PC-3 (cell line): ENCODE results near the gene DNAJA3. TPM values are rescaled to one million over a fixed set of nuclear protein-coding genes. Genes with fewer than 3 reads are reported as not detected.

Source experiments
- ATAC-seq: fragments of 200-7000 bp; cut with Tn5 transposase; 2 replicates; pipeline ENCODE4 v1.9.1; 2020; ENCODE audit warnings: mild to moderate bottlenecking, moderate library complexity
- BruUV-seq: library from RNA; stranded (reverse); fragments of 400-500 nt; replicated peaks from 2 replicates; lab custom pipeline; 2021; lab: Mats Ljungman, UMichigan
- CTCF ChIA-PET: fragments of 300-600 bp; sonication (Branson Sonifier 250); formaldehyde crosslinking; loops from one replicate; lab custom pipeline; 2022; ENCODE audit warnings: antibody characterized with exemption; lab: Charles Lee
- POLR2A ChIA-PET: fragments of 300-600 bp; sonication (Branson Sonifier 250); formaldehyde crosslinking; loops from one replicate; lab custom pipeline; 2022; ENCODE audit warnings: antibody characterized with exemption; ENCODE audit not compliant: unreplicated experiment; lab: Charles Lee
- DNase-seq: peaks from one replicate; pipeline ENCODE4 v3.0.0-alpha.2; 2015
- H2AFZ ChIP-seq: fragments of 300-600 bp; sonication (generic); 2 replicates; pipeline ENCODE4 v1.6.0; 2016; ENCODE audit warnings: antibody characterized with exemption, low read length
- H3F3A ChIP-seq: fragments of 300-600 bp; sonication (generic); one replicate; pipeline ENCODE4 v1.6.0; 2017; ENCODE audit warnings: antibody characterized with exemption, low read length, control low read depth, mild to moderate bottlenecking; ENCODE audit not compliant: unreplicated experiment
- H3K27ac ChIP-seq: fragments of 300-600 bp; sonication (generic); 2 replicates; pipeline ENCODE4 v1.5.1; 2016; ENCODE audit warnings: mild to moderate bottlenecking, low read length
- H3K27me3 ChIP-seq: fragments of 300-600 bp; sonication (generic); 2 replicates; pipeline ENCODE4 v1.6.1; 2016; ENCODE audit warnings: low read length, mixed read lengths
- H3K36me3 ChIP-seq: fragments of 300-600 bp; sonication (generic); 2 replicates; pipeline ENCODE4 v1.6.1; 2016; ENCODE audit warnings: low read depth, mixed run types, low read length, mixed read lengths
- H3K4me1 ChIP-seq: fragments of 300-600 bp; sonication (generic); 2 replicates; pipeline ENCODE4 v1.5.1; 2016; ENCODE audit warnings: low read length; ENCODE audit not compliant: insufficient read depth
- H3K4me2 ChIP-seq: fragments of 300-600 bp; sonication (generic); 2 replicates; pipeline ENCODE4 v1.6.0; 2016; ENCODE audit warnings: low read length
- H3K4me3 ChIP-seq: fragments of 300-600 bp; sonication (generic); 2 replicates; pipeline ENCODE4 v1.5.1; 2016; ENCODE audit warnings: mild to moderate bottlenecking, low read length, mixed read lengths
- H3K79me2 ChIP-seq: fragments of 300-600 bp; sonication (generic); 2 replicates; pipeline ENCODE4 v1.6.1; 2017; ENCODE audit warnings: low read length, mixed read lengths
- H3K9ac ChIP-seq: fragments of 300-600 bp; sonication (generic); 2 replicates; pipeline ENCODE4 v1.6.0; 2016; ENCODE audit warnings: mild to moderate bottlenecking, low read length
- H3K9me2 ChIP-seq: fragments of 300-600 bp; sonication (generic); replicated peaks from 2 replicates; pipeline ENCODE4 v1.6.1; 2016; ENCODE audit warnings: mixed run types, low read length, mixed read lengths
- H3K9me3 ChIP-seq: fragments of 300-600 bp; sonication (generic); 2 replicates; pipeline ENCODE4 v1.6.1; 2016; ENCODE audit warnings: low read length, mixed read lengths
- H4K20me1 ChIP-seq: fragments of 300-600 bp; sonication (generic); 2 replicates; pipeline ENCODE4 v1.6.1; 2016; ENCODE audit warnings: low read length, mixed read lengths
- CTCF ChIP-seq: fragments of 300-600 bp; sonication (generic); conservative IDR thresholded peaks from 2 replicates; pipeline ENCODE4 v1.5.1; 2017; ENCODE audit warnings: antibody characterized with exemption, low read depth, mild to moderate bottlenecking, low read length
- EZH2 ChIP-seq: fragments of 300-600 bp; sonication (generic); IDR thresholded peaks from one replicate; pipeline ENCODE4 v1.6.1; 2017; ENCODE audit warnings: antibody characterized with exemption, mild to moderate bottlenecking, low read length; ENCODE audit not compliant: unreplicated experiment
- EZH2phosphoT487 ChIP-seq: fragments of 300-600 bp; sonication (generic); IDR thresholded peaks from 2 replicates; pipeline ENCODE4 v1.6.1; 2018; ENCODE audit warnings: mild to moderate bottlenecking, antibody characterized with exemption, low read length, borderline replicate concordance
- intact Hi-C: fragments of 100-400 bp; cut with micrococcal nuclease; formaldehyde crosslinking; loops from 2 replicates; pipeline ENCODE4 v1.9.0; 2023
- total RNA-seq: library from RNA; depleted of rRNA; stranded (reverse); fragments of >200 nt; gene quantifications from 2 replicates; pipeline ENCODE4 v1.2.3, GENCODE V29; 2014

Gene DNAJA3
- total RNA-seq, 1 experiment from 2014 or later, result 123 TPM

DNA sequence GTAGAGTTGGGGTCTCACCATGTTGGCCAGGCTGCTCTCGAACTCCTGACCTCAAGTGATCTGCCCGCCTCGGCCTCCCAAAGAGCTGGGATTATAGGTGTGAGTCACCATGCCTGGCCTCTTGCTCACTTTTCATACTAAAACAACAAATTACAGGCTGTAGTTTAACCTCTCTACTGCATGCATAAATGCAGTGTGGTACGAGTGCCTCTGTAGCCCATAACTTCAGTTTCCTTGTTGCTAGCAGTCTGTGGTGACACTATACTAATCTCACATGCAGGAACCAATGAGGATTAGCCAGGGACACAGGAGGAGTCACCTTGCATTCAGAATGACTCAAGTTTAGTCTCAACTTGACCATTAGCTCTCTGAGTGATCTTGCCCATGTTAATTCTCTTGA, 70.6 kb downstream of the DNAJA3 start:
- Histone ChIP-seq H3K4me2 (peak overlapping the region; percentile 37; the same call in 1 of the 2 replicates), H4K20me1 (peaks cover 1% of the 10 kb centered on the region; the same call in 1 of the 2 replicates), H3K4me1 (peaks cover 52% of the 10 kb centered on the region), H3K9me2 (no peaks in the 10 kb centered on the region), H3K27me3 (no peaks in the 10 kb centered on the region), H3F3A (no peaks in the 10 kb centered on the region), H3K4me3 (no peak overlapping the region), H3K36me3 (no peaks in the 10 kb centered on the region; the same call in 1 of the 2 replicates), H3K27ac (peak overlapping the region; percentile 20), H3K9ac (no peak overlapping the region), H3K79me2 (peaks cover 78% of the 10 kb centered on the region), H2AFZ (no peak overlapping the region), H3K9me3 (no peaks in the 10 kb centered on the region)
- POLR2A ChIA-PET, result no interaction called here
- intact Hi-C loops, result no loop called here
- CTCF ChIA-PET, result no interaction called here
- TF ChIP-seq EZH2phosphoT487 (no peak), EZH2 (no peak), CTCF (no peak)
- DNase-seq, result peak; percentile 60
- ATAC-seq, result peak; percentile 12; the same call in 1 of the 2 replicates
- no TSS peak for BruUV-seq

GRCh38 chr16:4498546-4499195, 73.0 kb downstream of the DNAJA3 start:
- no peaks in the 10 kb centered on the region; the same call in 1 of the 2 replicates for H3K36me3 ChIP-seq
- peaks cover 60% of the 10 kb centered on the region for H3K4me1 ChIP-seq
- ATAC-seq (no peak), DNase-seq (peak; percentile 46)
- H3K79me2 ChIP-seq, result peaks cover 77% of the 10 kb centered on the region
- no peaks in the 10 kb centered on the region for H3K9me2 ChIP-seq
- intact Hi-C loops, result no loop called here
- H3K4me3 ChIP-seq, result no peak overlapping the region
- H3K27me3 ChIP-seq, result no peaks in the 10 kb centered on the region
- no peak overlapping the region for H3K27ac ChIP-seq
- H4K20me1 ChIP-seq, result peaks cover 6% of the 10 kb centered on the region; the same call in 1 of the 2 replicates
- BruUV-seq, result no TSS peak
- no peak overlapping the region for H3K9ac ChIP-seq
- POLR2A ChIA-PET, result no interaction called here
- CTCF ChIA-PET, result no interaction called here
- no peak for TF ChIP-seq EZH2
- no peak for TF ChIP-seq EZH2phosphoT487
- TF ChIP-seq CTCF, result no peak
- no peaks in the 10 kb centered on the region for H3K9me3 ChIP-seq
- H3K4me2 ChIP-seq, result no peak overlapping the region
- no peaks in the 10 kb centered on the region for H3F3A ChIP-seq
- H2AFZ ChIP-seq, result no peak overlapping the region

GRCh38 chr16:4499196-4499555, 73.5 kb downstream of the DNAJA3 start:
- BruUV-seq, result no TSS peak
- H3F3A ChIP-seq, result no peaks in the 10 kb centered on the region
- TF ChIP-seq EZH2phosphoT487 (no peak), CTCF (no peak), EZH2 (no peak)
- peaks cover 60% of the 10 kb centered on the region for H3K4me1 ChIP-seq
- ChIA-PET POLR2A (no interaction called here), CTCF (no interaction called here)
- H3K79me2 ChIP-seq, result peaks cover 82% of the 10 kb centered on the region
- no peak for ATAC-seq
- no peak overlapping the region for H3K4me3 ChIP-seq
- no peaks in the 10 kb centered on the region for H3K9me2 ChIP-seq
- H3K27me3 ChIP-seq, result no peaks in the 10 kb centered on the region
- peaks cover 6% of the 10 kb centered on the region; the same call in 1 of the 2 replicates for H4K20me1 ChIP-seq
- H2AFZ ChIP-seq, result no peak overlapping the region
- no peaks in the 10 kb centered on the region; the same call in 1 of the 2 replicates for H3K36me3 ChIP-seq
- intact Hi-C loops, result no loop called here
- no peak overlapping the region for H3K9ac ChIP-seq
- no peak overlapping the region for H3K4me2 ChIP-seq
- DNase-seq, result no peak
- H3K9me3 ChIP-seq, result no peaks in the 10 kb centered on the region
- H3K27ac ChIP-seq, result no peak overlapping the region
